GM21737 (cell line): ENCODE results near the gene POLL.
"Not testable (repeated sequence)": the region's sequence is repeated elsewhere in the genome, so short reads cannot be mapped to it uniquely, and the experiment has no call there.

Experiments used
- ATAC-seq: cut with Tn5 transposase; IDR thresholded peaks from one replicate; pipeline ENCODE4 v1.9.1; 2021; ENCODE audit warnings: mild to moderate bottlenecking, moderate library complexity; ENCODE audit not compliant: unreplicated experiment

POLL gene

GRCh38 chr10:101587725-101588653 lies at the start of gene POLL, which contains the start of gene DPCD:
Gene POLL, minus strand, starts transcription at chr10:101588257. Its CDS starts 897 bp downstream, at chr10:101587360.
Gene DPCD, plus strand, starts transcription at chr10:101588321. Its CDS starts 16 bp downstream, at chr10:101588337.
- peak; percentile 97 for ATAC-seq

DNA sequence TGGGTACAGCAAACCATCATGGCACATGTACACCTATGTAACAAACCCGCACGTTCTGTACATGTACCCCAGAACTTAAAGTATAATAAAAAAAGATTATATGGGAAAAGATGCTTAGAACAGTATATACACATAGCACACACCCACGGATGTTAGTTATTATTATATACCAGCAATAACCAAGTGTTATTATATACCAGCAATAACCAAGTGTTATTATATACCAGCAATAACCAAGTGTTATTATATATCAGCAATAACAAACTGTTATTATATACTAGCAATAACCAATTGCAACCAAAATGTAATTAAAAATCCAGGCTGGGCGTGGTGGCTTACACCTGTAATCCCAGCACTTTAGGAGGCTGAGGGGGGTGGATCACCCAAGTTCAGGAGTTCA lies 45.5 kb upstream of the POLL start:
- not testable (repeated sequence) for ATAC-seq

DNA sequence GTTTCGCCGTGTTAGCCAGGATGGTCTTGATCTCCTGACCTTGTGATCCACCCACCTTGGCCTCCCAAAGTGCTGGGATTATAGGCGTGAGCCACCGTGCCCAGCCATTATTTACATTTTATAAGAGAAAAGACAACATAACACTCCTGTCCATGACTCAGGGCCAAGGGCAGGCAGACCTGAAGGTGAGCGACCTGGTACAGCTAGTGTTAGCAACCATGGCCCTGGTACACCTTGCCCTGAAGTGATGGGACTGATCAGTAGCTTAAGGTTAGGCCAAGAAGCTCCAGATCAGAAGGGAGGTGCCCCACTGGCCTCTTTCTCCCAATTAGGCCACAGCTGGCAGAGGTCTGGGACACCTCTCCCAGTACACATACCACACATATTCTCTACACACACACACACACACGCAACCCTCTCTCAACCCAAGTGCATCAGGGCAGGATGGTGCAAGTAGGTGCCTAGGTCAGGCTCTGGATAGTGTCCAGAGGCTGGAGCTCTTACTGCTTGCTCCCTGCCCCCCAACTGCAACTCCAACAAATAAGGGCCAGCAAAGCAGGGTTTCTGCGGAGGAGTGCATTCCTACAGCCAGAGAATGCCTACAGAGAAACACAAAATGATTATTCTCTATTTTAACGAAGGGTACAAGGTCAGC lies 43.9 kb upstream of the POLL start:
- ATAC-seq, result no peak

GRCh38 chr10:101630633-101630920 lies 42.5 kb upstream of the POLL start:
- no peak for ATAC-seq

DNA sequence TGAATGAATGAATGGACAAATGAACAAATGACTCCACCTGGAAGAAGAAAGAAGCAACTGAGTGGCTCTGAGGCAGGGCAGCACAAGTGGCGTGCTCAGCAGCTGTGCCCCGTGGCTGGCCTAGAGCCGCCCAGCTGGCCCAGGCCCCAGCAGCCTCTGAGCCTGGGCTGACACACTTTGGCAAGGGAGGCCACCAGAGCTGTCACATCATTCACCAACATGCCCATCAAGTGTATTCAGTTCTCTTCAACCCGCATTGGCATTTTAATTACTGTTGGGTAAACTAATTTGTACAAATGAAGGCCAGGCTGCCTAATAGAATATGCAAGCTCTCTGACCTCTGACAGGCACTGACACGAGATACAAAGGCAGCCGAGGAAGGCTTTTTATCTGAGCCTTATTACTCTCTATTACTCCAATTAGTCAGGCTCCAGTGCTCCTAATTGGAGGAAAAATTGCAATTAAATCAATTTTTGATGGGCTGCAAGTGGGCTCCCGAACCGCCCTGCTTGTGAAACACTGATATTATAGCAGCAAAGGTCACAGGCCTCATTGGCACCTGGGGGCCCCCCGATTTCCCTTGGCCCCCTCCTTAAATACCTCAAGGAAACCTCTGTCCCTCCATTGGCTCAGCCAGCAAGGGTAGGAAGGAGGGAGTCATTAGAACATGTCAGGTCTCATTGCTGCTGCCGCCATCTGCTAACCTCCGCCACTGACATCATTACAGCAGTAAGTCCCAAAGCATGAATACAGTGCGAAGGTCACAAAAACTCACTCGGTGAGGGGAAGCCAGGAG lies 42.0 kb upstream of the POLL start:
- ATAC-seq, result no peak

- ATAC-seq, result no peak
Observed at GRCh38 chr10:101625821-101626412, 37.9 kb upstream of the POLL start.

DNA sequence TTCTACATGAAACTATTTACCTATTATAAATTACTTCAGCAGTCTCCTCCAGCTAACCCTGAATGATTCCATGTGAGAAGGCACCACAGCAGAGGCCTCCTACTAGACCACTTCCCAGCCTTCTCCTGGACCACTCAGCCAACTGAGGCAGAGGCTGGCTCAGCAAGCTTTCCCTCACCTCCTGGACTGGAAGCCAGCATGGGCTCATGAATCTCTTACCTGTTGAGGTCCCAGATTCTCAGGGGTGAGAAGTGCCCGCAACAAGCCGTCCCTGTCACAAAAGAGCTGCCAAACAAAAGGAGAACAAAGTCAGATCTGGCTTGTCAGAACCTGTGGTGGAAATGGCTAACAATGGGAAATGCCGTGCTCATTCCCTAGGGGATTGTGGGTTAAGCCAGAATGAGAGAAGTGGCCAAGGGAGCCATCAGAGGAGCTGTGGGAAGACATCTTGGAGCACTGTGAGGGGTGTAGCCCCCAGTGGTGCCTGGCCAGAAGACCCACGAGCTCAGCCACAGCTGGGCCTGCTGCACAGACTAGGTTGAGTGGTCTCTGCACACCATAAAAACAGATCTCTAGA lies 36.6 kb upstream of the POLL start:
- no peak for ATAC-seq

DNA sequence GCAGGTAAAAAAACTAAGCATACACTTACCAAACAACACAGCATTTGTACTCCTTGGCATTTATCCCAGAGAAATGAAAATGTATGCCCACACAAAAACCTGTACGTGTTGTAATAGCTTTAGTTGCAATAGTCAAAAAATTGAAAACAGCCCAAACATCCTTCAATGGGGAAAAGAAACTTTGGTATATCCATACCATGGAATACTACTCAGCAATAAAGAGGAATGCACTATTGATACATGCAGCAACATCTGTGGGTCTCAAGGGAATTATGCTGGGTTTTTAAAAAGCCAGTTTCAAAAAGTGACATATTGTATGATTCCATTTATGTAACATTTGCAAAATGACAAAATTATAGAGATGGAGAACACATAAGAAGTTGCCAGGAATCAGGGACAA lies 35.5 kb upstream of the POLL start:
- no peak for ATAC-seq

DNA sequence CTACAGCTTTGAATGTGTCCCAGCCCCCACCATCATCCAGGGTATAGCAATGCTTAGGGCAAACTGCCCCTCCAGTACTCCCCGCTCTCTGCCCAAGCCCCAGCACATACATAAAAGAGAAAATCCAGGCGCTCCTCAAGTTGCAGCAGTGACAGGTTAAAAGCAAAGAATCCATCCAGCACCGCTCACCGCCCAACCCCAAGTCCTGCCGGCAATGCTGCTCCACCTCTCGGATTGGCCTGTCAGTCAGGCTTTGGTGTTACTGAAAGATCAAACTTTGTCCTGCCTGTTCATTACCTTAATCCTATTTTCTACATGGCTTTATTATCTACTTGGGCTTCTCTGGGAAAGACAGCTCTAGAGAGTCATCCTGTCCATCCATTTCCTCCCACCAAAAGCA lies 31.9 kb upstream of the POLL start:
- ATAC-seq, result no peak

- no peak for ATAC-seq
Observed at GRCh38 chr10:101618871-101619270, 30.8 kb upstream of the POLL start.

GRCh38 chr10:101617824-101618568 lies 29.9 kb upstream of the POLL start:
- ATAC-seq, result no peak

DNA sequence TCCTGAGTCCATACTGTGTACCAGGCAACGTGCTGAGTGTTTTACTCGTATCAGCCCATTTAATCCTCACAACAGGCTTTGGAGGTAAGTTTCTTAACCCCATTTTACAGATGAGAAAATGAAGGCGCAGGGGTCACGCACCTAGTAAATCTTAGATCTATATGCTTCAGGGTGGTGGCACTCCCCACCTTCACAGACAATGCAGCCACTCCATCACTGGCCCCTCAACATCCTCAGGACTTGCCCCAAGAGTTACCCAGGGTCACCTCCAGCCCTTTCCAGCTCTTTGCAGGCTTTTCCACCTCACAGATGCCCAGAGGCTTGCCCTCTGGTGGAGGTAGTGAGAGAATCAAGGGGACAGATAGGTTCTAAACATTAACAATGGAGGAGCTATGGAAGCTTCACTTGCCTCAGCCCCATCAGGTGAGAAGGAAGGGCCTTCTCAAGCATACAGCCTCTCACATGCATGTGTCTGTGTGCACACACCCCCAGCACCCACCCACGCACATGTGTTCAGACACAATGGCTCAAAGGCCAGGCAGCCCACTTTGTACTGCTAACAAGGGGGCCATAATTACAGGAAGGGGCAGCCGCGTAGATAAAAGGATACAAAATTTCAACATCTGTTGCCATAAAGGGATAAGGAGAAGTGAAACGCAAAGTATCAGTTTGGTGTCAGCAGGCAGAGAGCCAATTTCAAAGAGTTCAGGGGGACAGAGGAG lies 29.2 kb upstream of the POLL start:
- no peak for ATAC-seq

GRCh38 chr10:101616415-101617101 lies 28.5 kb upstream of the POLL start:
- ATAC-seq, result no peak

DNA sequence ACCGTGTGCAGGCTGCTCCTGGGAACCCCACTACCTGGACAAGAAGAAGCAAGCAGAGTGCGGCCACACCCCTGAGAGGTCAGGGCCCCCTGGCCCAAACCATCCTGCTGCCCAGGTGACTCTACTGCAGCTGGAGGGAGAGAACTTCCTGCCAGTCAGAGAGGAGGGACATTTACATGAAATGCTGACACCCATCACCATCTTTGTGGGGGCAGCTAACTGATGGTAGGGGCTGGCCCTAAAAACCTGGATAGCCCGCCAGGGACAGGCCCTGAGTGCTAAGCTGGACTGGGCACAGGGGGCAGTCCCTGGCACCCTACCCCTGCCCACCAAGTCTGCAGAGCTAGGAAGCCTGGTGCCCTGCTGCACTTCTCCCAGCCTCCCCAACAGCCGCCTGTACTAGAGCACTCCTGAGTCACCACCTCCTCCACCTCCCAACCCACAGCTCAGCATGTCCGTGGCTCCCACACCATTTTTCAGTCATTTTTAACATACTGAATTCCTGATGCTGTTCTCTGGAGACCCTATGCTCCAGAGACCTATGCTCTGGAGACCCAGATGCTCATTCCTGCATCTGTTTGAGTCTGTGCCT lies 27.6 kb upstream of the POLL start:
- ATAC-seq, result no peak

GRCh38 chr10:101614663-101615524 lies 26.8 kb upstream of the POLL start:
- ATAC-seq, result no peak

DNA sequence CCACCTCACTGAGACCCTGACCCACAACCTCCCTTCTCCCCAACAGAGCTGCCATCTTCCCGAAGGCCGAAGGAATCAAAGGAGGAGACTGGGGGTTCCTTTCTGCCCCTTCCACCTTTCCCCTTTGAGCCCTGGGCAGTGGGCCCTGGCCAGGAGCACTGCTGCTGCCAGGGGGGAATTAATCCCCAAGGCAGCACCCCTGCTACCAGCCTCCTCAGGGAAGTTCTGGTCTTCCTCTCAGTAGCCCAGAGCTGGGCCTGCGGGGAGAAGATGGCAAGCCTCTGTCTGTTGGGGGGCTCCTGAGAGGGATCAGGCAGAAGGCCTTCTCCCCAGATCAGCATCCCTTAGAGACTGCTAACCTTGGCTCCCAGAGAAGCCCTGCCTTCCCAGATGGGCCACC lies 25.6 kb upstream of the POLL start:
- ATAC-seq, result no peak

DNA sequence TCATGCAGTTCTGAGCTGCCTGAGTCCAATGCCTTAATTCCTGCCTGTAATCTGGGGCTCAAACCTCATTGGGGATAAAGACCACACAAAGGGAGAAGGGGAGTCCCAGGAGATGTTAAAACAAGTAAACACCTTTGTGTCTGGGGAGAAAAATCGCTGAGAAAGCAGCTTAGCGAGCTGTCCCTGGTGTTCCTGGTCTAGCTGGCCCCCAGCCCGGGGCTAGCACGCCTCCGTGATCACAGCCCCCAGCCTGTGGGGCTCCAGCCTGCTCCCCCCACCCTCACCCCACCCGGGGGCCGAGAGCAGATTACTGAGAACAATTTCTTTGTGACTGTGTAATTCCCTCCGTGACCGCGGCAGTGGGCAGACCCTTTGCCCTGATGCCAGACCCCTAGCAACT lies 24.8 kb upstream of the POLL start:
- no peak for ATAC-seq

GRCh38 chr10:101612086-101612485 lies 24.0 kb upstream of the POLL start:
- no peak for ATAC-seq
